ENCODE results near the gene CTRB2. TPM values are rescaled to one million over a fixed set of nuclear protein-coding genes. Genes with fewer than 3 reads are reported as not detected.

The CTRB2 gene
- total RNA-seq, 2 experiments from 2014 or later = not detected

GRCh38 chr16:75238132-75238852 is 31.3 kb upstream of the CTRB2 start:
- intact Hi-C loops (cut with micrococcal nuclease; ENCODE audit: unreplicated experiment) = no loop called here
- H3K79me2 ChIP-seq (ENCODE audit: insufficient read depth, low read depth, low read length) = no peaks in the 10 kb centered on the region
- POLR2A ChIA-PET = interaction anchor here (0.9 kb wide), 1 partner anchor 165 kb away, joined by 3 read pairs; no protein-coding TSS in a partner anchor

GRCh38 chr16:75237398-75238131 is 30.6 kb upstream of the CTRB2 start:
- Histone ChIP-seq H3K36me3 (ENCODE audit: insufficient read depth, low read length) (no peaks in the 10 kb centered on the region), H3K9me3 (ENCODE audit: low read length) (no peaks in the 10 kb centered on the region), H4K20me1 (ENCODE audit: insufficient read depth, low read length) (no peaks in the 10 kb centered on the region), H3K79me2 (ENCODE audit: insufficient read depth, low read depth, low read length) (no peaks in the 10 kb centered on the region), H3K4me3 (ENCODE audit: low read depth, low read length, poor library complexity, severe bottlenecking) (no peak overlapping the region), H3K4me1 (ENCODE audit: insufficient read depth, low read length, poor library complexity, severe bottlenecking) (no peaks in the 10 kb centered on the region), H3K4me2 (ENCODE audit: low read length) (no peak overlapping the region), H3K27ac (ENCODE audit: low read depth, low read length, poor library complexity, severe bottlenecking) (no peak overlapping the region), H2AFZ (ENCODE audit: low read length) (no peak overlapping the region), H3K9me2 (ENCODE audit: insufficient read depth, low read length) (no peaks in the 10 kb centered on the region)
- ChIA-PET CTCF (ENCODE audit: unreplicated experiment) (interaction anchor here (0.6 kb wide), 1 partner anchor 765 kb away, joined by 3 read pairs; no protein-coding TSS in a partner anchor), POLR2A (interaction anchor here (0.5 to 0.9 kb wide), 2 partner anchors 166 to 192 kb away, joined by 3 to 4 read pairs; no protein-coding TSS in a partner anchor)
- TF ChIP-seq, protein P1, sequence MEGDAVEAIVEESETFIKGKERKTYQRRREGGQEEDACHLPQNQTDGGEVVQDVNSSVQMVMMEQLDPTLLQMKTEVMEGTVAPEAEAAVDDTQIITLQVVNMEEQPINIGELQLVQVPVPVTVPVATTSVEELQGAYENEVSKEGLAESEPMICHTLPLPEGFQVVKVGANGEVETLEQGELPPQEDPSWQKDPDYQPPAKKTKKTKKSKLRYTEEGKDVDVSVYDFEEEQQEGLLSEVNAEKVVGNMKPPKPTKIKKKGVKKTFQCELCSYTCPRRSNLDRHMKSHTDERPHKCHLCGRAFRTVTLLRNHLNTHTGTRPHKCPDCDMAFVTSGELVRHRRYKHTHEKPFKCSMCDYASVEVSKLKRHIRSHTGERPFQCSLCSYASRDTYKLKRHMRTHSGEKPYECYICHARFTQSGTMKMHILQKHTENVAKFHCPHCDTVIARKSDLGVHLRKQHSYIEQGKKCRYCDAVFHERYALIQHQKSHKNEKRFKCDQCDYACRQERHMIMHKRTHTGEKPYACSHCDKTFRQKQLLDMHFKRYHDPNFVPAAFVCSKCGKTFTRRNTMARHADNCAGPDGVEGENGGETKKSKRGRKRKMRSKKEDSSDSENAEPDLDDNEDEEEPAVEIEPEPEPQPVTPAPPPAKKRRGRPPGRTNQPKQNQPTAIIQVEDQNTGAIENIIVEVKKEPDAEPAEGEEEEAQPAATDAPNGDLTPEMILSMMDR (conservative IDR thresholded peaks at IDR 0.05; ENCODE audit: low read length) = no peak
- no peak for TF ChIP-seq EZH2phosphoT487 (IDR thresholded peaks at IDR 0.05; ENCODE audit: borderline replicate concordance, low read depth, low read length)
- no TSS peak for BruUV-seq (replicated peaks)
- intact Hi-C loops (cut with micrococcal nuclease; ENCODE audit: unreplicated experiment) = no loop called here
- DNase-seq (ENCODE audit: low spot score) = no peak

More at GRCh38 chr16:75238132-75238852, 31.3 kb upstream of the CTRB2 start:
- Histone ChIP-seq H3K4me3 (ENCODE audit: low read depth, low read length, poor library complexity, severe bottlenecking) (no peak overlapping the region), H3K9me2 (ENCODE audit: insufficient read depth, low read length) (no peaks in the 10 kb centered on the region), H4K20me1 (ENCODE audit: insufficient read depth, low read length) (no peaks in the 10 kb centered on the region), H3K4me2 (ENCODE audit: low read length) (no peak overlapping the region), H2AFZ (ENCODE audit: low read length) (no peak overlapping the region), H3K9me3 (ENCODE audit: low read length) (no peaks in the 10 kb centered on the region), H3K27ac (ENCODE audit: low read depth, low read length, poor library complexity, severe bottlenecking) (no peak overlapping the region), H3K4me1 (ENCODE audit: insufficient read depth, low read length, poor library complexity, severe bottlenecking) (no peaks in the 10 kb centered on the region), H3K36me3 (ENCODE audit: insufficient read depth, low read length) (no peaks in the 10 kb centered on the region)
- TF ChIP-seq, protein P1 (conservative IDR thresholded peaks at IDR 0.05; ENCODE audit: low read length) = no peak
- no peak for TF ChIP-seq EZH2phosphoT487 (IDR thresholded peaks at IDR 0.05; ENCODE audit: borderline replicate concordance, low read depth, low read length)
- no peak for DNase-seq (ENCODE audit: low spot score)
- BruUV-seq (replicated peaks) = no TSS peak
- CTCF ChIA-PET (ENCODE audit: unreplicated experiment) = no interaction called here
